Activated CD4-positive, alpha-beta T cell treated with anti-CD3 and anti-CD28 coated beads, Interleukin-2, amount 50 U/mL, for 16 hours (primary cell): ENCODE data around the gene TMEM74B.

ENCODE experiments used
- DNase-seq: peaks from one replicate; pipeline ENCODE4 v3.0.0-alpha.2; 2020

Gene TMEM74B

DNA sequence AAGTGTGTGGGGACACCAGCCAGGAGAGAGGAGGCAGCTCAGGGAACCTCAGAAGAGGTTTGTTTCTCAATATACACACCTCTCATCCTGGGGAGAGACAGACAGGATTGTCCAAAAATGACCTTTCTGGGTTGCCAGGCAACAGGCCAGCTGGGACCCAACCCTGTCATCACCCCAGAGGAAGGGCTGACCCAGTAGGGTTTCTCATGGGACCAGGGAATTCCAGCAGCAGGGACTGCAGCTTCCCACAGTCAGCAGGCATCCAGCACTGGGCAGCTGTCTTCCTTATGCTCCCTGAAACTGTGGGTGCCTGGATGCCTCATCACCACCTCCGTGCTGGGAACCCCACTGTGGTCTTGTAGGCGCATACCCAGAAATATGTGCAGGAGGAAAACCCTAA lies 19.8 kb upstream of the TMEM74B start:
- DNase-seq: no peak

DNA sequence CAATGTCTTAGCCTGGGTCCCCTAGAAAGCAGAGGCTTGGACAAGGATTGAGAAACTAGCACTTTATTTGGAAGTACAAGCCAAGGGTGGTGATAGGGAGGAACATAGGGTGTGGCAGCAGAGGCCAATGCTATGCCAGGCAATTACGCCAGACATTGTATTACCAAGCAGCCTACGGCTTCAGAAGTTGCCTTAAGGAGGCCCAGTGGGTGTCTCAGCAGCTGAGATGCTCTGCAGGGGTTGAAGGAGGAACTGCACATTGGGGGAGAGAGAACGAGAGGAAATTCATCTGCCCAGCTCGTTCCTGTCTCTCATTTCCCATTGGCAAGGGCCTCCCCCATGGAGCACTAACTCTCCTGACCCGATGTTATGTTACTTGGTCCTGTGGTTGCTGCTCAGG lies 19.3 kb upstream of the TMEM74B start:
- no peak for DNase-seq

DNA sequence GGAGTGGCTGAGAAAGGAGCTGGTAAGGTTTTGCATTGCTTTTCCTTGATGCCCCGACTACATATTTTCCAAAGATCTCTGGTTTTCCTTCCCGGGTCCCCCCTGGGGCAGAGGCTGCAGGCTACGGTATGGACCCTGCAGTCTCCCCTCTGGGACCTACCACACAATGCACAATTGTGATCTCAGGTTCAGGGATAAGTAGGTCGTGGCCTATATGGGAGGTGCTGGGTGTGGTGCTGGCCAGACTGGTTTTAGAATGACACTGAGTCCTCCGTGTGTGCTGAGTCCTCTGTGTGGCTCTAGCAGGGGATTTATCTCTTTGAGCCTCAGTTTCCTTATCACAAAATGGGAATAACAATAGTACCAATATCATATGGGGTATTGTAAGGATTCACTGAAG lies 18.8 kb upstream of the TMEM74B start:
- no peak for DNase-seq

DNA sequence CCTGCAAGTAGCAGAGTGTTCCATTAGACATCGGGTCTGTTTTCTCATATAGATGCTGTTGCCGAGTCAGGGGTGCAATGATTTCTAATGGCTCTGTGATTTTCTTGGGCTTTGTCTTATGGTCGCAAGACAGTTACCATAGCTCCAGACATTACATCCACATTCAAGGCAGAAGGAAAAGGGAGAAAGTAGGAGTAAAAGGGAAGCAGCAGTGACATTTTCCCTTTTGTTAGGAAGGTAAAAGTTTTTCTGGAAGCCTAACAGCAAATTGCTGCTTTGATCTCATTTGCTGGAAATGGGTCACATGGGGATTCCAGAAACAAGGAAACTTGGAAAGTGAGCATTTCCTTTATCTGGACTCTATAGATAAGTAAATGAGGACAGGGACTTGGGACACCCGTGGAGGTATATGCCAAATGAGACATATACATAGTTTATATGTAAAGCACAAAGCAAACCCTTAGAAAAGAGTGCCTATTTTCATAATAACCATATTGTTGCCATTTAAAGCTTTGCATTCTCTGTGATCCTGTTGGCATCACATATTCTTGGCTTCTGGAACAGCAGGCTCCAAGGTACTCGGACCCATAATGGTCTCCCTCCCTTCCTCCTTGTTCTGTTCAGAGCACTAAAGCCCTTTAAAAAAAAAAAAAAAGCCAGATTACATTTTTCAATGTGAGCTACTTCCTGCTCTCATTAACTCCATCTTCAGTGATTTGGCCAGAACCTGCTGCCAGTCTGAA lies 18.2 kb upstream of the TMEM74B start, which contains the start of gene C20orf202:
Gene C20orf202, plus strand, starts transcription at position 693 of the 743 bp plus-strand sequence. CDS start 132 bp downstream, outside the sequence.
- no peak for DNase-seq

DNA sequence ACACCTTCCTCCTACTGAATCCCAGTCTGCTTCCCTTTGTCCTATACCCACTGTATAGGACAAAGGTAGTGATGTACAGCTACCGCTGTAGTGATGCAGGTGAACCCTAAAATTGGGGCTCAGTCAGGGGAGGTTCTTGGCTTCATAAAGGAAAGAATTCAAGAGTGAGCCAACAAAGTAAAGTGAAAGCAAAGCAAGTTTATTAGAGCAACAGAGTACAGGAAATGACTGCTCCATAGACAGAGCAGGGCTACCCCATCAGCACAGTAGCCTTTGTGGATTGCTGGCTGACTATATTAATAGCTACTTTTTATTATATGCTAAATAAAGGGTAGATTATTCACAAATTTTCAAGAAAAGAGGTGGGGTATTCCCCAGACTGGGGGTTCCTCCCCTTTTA lies 15.2 kb upstream of the TMEM74B start:
- no peak for DNase-seq

DNA sequence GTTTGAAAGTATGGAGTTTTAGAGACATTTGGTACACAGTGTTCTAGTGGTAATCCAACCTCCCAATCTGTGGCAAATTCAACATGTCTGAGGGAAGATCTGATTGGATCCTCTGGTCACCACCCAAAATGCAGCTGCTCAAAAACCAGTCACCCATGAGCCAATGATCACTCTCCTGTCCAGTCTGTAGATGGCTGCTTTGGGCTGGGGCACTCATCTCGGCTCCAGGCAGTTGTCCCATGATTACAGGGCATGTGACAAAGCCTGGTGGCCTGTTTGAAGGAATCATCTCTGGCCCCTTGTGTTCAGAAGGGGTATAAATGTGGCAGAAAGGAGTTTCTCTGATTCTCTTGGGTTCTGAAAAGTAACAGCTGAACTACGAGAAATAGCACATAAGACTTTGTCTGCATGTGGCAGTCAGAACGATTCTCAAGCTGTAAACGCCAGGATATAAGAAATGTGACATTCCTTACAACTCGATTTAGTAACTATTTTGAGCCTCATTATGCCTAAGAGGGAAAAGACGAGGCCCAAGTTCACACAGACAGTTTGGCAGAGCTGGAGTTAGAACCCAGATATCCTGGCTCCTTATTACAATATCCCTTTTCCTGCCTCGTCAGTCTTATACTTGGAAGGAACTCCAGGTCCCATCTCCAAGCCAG lies 14.6 kb upstream of the TMEM74B start:
- DNase-seq: no peak

DNA sequence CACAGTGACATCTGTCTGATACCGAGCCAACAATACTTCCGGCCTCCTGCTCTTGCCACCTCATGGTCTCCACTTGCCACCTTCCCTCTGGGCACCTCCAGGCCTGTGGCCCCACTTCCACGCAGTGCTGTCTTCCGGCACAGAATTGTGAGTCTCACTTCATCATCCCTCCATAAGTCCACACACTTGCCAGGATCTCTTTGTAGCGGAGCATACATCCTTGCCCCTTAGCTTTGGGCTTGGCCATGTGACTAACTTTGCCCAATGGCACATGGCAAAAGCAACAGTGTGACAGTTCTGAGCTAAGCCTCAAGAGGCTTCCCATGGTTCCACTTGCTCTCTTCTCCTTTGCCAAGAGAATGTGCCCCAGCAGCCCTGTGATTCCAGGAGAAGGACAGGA lies 14.0 kb upstream of the TMEM74B start:
- no peak for DNase-seq

DNA sequence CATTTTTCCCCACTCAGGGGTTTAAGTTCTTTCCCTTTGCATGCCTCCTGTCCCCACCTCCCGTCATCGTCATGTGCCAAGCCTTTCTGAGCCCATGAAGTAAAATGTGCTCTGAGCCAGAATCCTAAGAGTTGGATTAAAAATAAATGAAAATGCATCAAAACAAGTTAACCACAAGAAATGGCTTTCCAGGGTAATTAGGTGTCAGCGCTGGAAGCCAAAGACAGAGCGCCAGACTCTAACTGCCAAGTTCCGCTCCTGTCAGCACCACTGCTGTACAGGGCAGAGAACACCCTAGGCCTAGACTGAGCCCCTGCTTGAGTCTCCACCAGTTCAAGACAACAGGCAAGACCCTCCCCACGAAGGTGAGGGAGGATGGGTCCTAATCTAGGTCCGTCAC lies 13.0 kb upstream of the TMEM74B start:
- DNase-seq: no peak

DNA sequence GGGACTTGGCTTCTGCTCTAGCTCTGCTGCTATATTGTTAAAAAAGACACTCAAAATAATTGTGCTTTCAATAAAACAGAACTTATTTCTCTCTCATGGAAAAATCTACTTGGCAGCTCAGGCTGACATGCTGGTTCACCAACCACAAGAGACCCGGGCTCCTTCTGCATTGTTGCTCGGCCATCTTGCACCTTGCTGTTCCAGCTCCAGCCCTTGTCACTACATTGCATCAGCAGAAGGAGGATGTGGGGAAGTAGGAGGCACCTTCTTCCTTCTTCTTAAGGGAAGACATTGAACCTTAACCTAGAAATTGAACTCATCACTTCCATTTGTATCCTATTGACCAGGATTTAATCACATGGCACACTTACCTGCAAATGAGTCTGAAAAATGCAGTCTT lies 11.9 kb upstream of the TMEM74B start:
- no peak for DNase-seq

DNA sequence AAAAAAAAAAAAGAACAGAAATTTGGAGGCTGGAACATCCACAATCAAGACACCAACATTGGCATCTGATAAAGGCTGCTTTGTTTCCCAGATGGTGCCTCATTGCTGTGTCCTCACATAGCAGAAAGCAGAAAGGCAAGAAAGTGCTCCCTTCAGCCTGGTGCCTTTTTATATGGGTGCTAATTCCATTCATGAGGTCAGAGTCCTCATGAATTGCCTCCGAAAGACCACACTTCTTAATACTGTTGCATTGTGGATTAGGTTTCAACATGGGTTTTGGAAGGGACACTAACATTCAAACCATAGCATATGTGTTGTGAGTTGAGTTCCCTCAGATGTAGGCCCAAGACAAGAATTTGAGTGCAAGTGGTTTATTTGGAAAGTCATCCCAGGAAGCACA lies 10.4 kb upstream of the TMEM74B start:
- DNase-seq: no peak

DNA sequence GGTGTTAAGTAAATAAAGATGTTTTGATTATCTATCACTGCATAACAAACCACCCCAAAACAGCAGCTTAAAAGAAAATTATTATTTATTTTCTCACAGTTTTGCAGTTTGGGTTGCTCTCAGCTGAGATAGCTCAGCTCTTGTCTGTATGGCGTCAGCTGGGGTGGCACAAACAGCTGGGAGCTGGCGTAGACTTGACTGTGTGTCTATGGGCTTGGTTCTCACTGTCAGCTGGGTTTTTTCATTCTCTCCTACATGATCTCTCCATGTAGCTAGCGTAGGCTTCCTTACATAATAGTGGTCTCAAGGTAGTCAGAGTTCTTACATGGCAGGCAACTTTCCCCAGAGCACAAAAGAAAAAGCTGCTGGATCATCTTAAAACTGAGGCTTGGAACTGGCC lies 6.5 kb upstream of the TMEM74B start:
- no peak for DNase-seq

DNA sequence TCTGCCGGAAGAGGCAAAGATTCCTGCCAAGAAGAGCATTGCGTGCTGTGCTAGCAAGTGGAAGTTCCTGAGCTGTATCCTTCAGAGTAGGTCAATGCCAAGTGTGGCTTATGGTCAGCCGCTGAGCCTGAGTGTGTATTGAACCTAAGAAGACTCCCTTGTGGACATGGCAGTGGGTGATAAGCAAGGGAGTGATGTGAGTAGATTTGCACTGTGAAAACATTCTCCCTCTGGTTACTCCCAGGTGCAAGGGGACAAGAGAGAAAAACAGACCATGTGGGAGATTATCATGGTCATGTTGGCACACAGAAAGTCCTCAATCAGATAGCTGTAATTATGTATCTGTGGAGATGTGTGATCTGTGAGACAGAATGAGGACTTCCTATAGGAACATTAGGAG lies 6.1 kb upstream of the TMEM74B start:
- no peak for DNase-seq

DNA sequence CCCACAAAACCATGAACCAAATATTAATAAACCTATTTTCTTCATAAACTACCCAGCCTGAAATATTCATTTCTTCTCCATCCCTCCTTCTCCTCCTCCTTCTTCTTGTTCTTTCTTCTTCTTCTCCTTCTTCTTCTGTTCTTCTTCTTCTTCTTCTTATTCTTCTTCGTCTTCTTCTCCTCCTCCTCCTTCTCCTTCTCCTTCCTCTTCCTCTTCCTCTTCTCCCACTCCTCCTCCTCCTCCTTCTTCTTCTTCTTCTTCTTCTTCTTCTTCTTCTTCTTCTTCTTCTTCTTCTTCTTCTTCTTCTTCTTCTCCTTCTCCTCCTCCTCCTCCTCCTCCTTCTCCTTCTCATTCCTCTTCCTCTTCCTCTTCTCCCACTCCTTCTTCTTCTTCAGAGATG lies 5.0 kb upstream of the TMEM74B start:
- DNase-seq: no peak

DNA sequence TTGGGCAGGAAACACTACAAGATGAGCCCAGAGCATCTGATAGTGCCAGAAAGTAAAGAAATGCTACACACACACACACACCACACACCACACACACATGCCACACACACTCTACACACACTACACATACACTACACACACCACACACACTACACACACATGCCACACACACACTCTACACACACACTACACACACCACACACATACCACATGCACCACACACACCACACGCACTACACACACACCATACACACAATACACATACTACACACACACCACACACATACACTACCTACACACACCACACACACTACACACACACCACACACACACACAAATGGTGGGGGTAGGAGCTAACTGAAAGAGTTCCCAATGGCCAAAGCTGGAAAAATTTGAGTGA lies 3.6 kb upstream of the TMEM74B start:
- DNase-seq: no peak

DNA sequence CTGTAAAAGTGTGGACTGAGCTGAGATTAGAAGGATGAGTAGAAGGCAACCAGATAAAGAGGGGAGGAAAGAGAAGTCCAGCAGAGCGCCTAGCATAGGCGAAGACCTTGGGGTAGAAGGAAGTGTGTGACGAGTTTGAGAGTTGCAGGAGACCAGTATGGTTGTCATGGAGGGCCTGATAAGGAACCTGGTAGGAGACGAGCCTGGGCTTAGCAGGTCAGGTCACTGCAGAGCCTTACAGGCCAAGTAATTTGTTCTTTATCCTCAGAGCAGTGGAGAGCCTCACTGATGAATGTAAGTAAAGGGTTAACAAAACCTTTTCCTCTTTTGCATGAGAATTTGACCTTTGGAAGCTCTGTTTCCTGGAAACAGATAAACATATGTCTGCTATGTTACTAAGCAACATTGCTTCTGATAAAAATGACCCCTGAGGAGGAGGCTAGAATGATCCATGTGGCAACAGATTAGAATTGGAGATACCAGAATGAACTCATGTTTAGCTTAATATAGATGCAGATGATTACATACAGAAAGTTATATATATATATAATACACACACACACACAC lies 2.9 kb upstream of the TMEM74B start:
- DNase-seq: no peak

DNA sequence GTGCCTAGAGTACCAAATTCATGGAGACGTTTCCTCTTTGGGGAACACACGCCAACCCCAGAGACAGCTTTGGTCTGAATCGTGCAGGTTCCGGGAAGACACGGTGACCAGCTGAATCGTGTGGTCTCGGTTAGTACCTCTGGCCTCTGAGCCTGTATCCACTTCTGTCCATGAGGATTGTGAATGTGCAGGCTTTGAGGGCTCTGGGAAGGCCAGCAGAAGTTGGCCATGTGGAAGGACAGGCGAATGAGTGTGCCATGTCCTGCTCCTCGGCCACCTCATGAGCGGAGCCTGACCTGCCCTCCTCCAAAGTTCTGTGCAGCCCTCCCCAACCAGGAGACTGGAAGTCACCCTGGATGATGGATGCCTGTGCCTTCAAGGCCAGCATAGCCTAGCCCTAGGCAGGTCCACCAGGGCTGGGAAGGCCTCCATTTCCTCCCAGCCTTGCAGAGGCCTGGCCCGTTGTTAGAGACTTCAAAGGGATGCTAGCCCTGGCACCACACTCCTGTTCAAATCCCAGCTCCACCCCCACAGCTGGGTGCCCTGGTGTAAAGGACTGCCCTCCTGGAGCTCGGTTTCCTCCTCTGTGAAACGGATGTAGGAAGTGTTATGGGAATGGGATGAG lies 1.7 kb upstream of the TMEM74B start:
- DNase-seq: no peak

DNA sequence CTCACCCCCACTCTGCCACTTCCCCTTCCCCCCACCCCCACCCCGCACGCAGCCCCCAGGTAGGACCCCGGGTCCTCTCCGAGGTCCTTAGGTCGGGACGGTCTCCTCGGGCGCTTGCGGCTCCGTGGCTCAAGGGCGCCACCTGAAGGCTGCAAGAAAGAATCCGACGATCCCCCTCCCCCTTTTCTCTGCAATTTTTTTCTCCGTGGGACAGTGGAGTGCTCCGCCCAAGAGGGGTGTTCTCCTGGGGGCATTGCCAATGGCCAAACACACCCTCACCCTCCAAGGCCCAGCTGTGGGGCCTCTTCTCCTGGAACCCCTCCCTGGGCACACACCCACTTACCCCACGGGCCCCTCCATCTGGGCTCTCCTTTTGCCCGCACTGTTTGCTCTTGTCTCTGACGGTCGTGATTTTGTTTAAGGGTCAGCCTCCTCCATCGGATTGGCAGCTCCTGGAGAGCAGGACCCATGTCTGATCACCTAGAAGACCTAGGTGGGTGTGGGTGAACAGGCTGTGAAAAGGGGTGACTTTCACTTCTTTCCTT lies 1.1 kb upstream of the TMEM74B start:
- peak; percentile 64 for DNase-seq

DNA sequence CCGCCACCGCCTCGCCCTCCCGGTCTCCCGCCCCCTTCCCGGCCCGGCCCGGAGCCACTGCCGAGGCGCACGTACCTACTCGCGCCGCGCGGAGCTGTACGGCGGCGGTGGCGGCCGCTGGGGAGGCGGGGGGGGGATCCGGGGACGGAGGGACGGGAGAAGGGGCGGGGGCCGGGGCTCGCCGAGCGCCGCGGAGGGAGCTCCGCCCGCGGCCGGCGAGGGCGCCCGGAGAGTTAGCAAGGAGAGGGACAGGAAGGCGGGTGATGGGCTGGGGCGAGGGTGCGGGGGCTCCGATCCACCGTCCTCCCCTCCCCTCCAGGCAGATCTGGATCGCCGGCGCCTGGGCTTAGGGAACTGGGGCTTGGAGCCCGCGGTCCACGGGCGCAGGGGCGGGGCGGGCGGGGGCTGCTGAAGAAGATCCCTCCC lies 548 bp upstream of the TMEM74B start:
- DNase-seq: no peak

DNA sequence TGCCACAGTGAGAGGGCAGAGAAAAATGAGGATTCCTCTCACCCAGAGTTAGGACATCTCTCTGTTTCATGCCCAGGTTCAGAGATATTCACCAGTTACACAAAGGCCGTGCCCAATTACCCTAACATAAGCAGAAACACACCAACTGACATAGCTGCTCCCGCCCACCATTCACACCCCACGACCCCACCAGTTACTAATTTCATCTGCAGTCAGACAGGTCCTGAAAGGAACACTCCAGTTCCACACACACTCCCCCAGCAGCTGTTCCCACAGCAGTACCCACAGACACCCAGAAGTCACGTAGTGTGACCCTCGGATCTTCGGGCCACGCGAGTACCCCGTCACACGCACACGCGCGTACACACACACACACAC lies 532 bp downstream of the TMEM74B start:
- DNase-seq: no peak

DNA sequence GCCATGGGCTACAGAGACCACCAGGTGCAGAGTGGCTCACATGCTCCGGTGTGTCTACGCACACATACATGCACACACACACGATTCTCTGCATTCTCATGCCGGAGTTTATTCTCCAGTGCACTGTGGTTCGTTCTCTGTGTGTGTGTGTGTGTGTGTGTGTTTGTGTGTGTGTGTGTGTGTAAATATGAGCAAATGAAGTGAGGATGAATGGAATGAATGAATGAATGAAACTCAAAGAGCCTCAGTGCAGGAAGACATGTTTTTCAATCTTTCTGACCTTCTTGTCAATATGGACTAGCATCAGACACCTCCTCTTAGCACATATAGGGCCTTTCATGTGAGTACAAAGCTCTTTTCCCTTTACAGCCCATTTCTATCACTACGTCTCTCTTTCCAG lies 1.6 kb downstream of the TMEM74B start:
- no peak for DNase-seq

DNA sequence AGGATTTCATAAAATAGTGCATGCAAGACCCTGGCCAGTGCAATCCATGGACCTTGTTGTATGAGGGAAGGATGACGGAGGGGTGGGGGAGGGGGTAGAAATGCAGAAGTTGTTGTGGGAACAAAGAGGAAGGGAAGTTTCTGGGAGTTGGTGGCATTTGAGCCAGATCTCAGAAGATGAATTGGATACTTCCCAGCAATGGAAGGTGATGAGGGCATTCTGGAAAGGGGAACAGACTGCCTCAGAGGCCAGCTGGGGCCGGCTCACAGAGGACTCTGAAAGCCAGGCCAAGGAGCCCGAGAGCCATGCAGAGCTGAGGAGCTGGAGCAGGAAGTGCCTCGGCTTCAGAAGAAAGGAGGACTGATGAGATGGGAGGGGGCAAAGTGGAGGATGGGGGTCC lies 2.7 kb downstream of the TMEM74B start:
- DNase-seq: no peak

DNA sequence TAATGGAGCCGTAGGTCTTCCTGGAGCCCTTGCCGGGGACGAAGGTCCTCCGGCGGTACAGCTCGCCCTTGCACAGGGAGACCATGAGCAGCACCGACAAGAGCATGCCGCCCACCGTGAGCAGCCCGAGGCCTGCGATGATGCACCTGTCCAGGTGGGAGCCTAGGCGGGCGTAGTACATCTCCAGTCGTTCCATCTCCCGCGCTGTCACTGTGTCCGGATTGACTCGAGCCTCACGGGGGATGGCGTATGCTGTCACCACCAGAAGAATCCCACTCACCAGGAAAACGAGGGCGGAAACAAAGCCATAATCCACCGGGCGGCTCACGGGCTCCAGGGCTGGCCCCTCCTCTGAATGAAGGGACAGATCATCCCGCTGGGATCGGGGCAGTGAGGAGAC lies 3.8 kb downstream of the TMEM74B start:
- no peak for DNase-seq

DNA sequence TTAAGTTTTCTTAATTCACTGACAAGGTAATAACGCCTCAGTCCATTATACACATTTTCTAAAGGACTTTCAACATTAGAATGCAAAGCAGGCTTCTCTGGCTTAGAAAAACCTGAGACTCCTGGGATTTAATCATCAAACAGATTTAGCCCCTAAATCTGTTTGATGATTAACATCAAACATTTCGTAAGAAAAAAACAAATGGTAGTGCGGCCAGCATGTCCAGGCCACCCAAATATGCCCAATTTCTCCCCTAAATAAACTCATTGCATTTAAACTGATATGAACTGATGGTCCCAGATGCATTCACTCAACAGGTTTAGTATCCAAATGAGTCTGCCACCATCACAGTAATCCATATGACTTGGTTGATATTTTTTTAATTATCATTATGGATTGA lies 6.2 kb downstream of the TMEM74B start:
- no peak for DNase-seq

DNA sequence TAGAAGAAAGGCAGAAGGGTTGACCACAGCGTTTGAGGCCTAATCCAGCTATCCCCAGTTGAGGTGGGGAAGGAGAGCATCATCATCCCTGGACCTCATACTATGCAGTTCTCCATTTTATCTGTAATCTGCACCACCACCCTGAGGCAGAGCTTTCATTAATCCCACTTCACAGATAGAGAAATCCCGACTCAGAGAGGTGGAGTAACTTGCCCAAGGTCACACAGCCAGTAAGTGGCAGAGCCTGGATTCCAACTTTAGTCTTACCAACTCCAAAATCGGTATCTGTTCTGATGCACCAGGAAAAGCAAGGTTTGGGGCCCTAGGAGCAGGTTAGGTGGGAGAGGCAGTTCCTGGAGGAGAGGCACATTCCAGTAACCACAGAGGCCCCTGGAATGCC lies 6.7 kb downstream of the TMEM74B start:
- DNase-seq: no peak
